HCT116 (cell line): ENCODE results near the gene SEMA5B.

Source experiments
- CTCF ChIP-seq, 3 experiments: fragments of 200-600 bp in 1 of 3; sonication (generic) in 1 of 3; IDR thresholded peaks in 2 of 3; conservative IDR thresholded peaks in 1 of 3; 2 replicates each; pipeline ENCODE4 v1.5.1; 2012 to 2017; ENCODE audit warnings: low read depth in 2 of 3, low read length in 2 of 3, antibody characterized with exemption in 1 of 3, borderline replicate concordance in 1 of 3, control low read depth in 1 of 3, mild to moderate bottlenecking in 1 of 3, mixed read lengths in 1 of 3, mixed run types in 1 of 3, moderate library complexity in 1 of 3; ENCODE audit not compliant: insufficient read depth in 1 of 3
- POLR2A ChIP-seq: IDR thresholded peaks from 2 replicates; pipeline ENCODE4 v1.7.0; 2011; ENCODE audit warnings: borderline replicate concordance; ENCODE audit not compliant: insufficient read depth, insufficient read length; ENCODE audit errors: extremely low read depth
- YY1 ChIP-seq: IDR thresholded peaks from 2 replicates; pipeline ENCODE4 v1.6.1; 2011; ENCODE audit warnings: low read length, low read depth, moderate library complexity, mild to moderate bottlenecking; ENCODE audit not compliant: insufficient replicate concordance; ENCODE audit errors: extremely low read depth

GRCh38 chr3:122886946-122887345, 140.6 kb downstream of the SEMA5B start:
- TF ChIP-seq POLR2A (no peak), CTCF (IDR thresholded peaks at IDR 0.05 in 2 of 3, conservative IDR thresholded peaks at IDR 0.05 in 1 of 3; ENCODE audit: borderline replicate concordance in 1 of 3, insufficient read depth in 1 of 3, low read depth in 2 of 3, low read length in 2 of 3) (no peak), YY1 (no peak)
